Erythroblast (primary cell): ENCODE measurements around the gene MYH6.

ENCODE experiments used
- GATA1 ChIP-seq: IDR thresholded peaks from 2 replicates; pipeline ENCODE4 v1.6.1; 2011; ENCODE audit warnings: low read depth, mild to moderate bottlenecking, control low read depth, low read length, moderate library complexity
- POLR2A ChIP-seq: IDR thresholded peaks from 2 replicates; pipeline ENCODE4 v1.6.1; 2011; ENCODE audit warnings: mild to moderate bottlenecking, low read length

DNA sequence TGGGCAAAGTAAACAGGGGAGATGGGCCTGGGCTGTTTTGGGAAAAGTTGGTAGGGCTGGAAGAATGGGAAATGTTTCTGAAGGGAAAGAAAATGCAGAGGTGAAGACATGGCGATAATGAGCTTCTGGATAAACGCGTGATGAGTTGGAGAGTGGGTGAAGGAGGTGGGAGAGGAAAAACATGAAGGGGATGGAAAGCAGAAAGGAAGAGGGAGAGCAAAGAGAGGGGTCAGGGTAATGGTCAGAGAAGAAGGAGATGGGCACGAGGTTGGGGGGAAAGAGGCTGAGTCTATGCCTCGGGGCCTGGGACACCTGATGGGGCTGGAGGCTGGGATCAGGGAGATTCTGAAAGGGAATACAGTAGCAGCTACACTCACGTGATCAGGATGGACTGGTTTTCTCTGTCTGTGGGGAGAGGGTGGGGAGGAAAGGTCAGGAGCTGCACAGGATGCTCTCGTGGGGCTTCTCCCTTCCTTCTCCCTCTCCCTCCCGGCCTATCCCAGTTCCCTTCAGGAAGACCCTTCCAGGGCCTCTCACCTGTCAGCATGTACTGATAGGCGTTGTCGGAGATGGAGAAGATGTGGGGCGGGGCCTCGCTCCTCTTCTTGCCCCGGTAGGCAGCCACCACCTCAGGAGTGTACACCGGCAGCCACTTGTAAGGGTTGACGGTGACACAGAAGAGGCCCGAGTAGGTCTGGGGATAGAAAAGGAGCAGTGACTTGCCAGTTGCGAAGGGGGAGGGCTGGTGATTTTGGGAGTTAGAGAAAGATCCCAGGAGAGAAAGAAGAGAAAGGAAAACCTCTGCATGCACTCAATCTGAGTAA lies 24.2 kb upstream of the MYH6 start:
- no peak for TF ChIP-seq POLR2A
- TF ChIP-seq GATA1 = no peak
